Activated T-cell treated with anti-CD3 and anti-CD28 coated beads for 48 hours (primary cell): ENCODE results near the gene CSF1.

Experiments used
- DNase-seq: peaks from one replicate; pipeline ENCODE4 v3.0.0-alpha.2; 2020; ENCODE audit warnings: low read depth

The CSF1 gene

DNA sequence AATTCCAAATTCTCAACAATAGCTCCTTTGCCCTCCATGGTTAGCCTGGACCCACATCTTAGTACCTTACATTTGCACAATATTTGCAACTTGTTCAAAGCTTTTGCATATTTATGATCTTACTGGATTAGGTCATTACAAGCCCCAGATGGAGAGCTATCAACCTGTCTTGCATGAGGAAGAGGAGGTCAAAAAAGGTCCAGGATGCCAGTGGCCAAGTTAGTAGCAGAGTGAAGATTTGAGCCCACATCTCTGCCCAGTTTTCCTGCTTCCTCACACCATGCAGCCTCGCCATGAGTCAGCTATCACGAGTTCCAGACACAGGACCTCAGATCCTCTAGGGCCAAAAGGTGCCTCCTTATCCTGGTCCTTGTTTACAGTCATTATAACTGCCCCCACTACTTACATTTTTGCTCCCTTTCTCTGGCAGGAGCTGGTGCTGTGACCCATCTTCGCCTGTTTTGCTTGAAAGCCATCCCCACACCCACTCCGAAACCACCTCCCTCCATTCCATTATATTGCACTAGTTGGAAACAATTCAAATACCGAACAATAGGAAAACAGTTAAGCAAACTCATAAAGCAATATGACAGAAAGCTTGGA, 68.9 kb downstream of the CSF1 start:
- DNase-seq = no peak
